IMR-90 (cell line): ENCODE measurements around the gene SLC4A7. TPM values are rescaled to one million over a fixed set of nuclear protein-coding genes. Genes with fewer than 3 reads are reported as not detected.

Experiments used
- ATAC-seq: fragments of 200-7000 bp; cut with Tn5 transposase; 2 replicates; pipeline ENCODE4 v1.9.1; 2020; ENCODE audit warnings: low read depth, mild to moderate bottlenecking, moderate library complexity
- BruUV-seq: library from RNA; stranded (reverse); fragments of 400-500 nt; replicated peaks from 2 replicates; lab custom pipeline; 2021; lab: Mats Ljungman, UMichigan
- CTCF ChIA-PET: fragments of 300-600 bp; formaldehyde crosslinking; extraction: SDS; loops from one replicate; lab custom pipeline; 2021; ENCODE audit warnings: antibody characterized with exemption; lab: Yijun Ruan, JAX
- POLR2A ChIA-PET: fragments of 300-600 bp; sonication (Branson Sonifier 250); formaldehyde crosslinking; loops from one replicate; lab custom pipeline; 2022; ENCODE audit warnings: antibody characterized with exemption; ENCODE audit not compliant: unreplicated experiment; lab: Charles Lee
- DNase-seq: peaks from one replicate; pipeline ENCODE4 v3.0.0; 2013
- H2AFZ ChIP-seq: replicated peaks from 2 replicates; pipeline ENCODE3; 2013; ENCODE audit warnings: low read length, mild to moderate bottlenecking; ENCODE audit not compliant: poor library complexity
- H2AK5ac ChIP-seq: 2 replicates; pipeline ENCODE4 v1.6.1; 2013; ENCODE audit warnings: low read depth, low read length, inconsistent platforms
- H2AK9ac ChIP-seq: replicated peaks from 2 replicates; pipeline ENCODE3; 2013; ENCODE audit warnings: mild to moderate bottlenecking, low read depth, low read length, moderate library complexity; ENCODE audit not compliant: poor library complexity
- H2BK120ac ChIP-seq: 2 replicates; pipeline ENCODE4 v1.6.1; 2013; ENCODE audit warnings: low read depth, low read length, inconsistent platforms
- H2BK15ac ChIP-seq: 3 replicates; pipeline ENCODE4 v1.6.1; 2013; ENCODE audit warnings: low read depth, low read length, inconsistent platforms
- H2BK20ac ChIP-seq: 2 replicates; pipeline ENCODE4 v1.6.1; 2013; ENCODE audit warnings: low read depth, mild to moderate bottlenecking, inconsistent platforms, low read length, moderate library complexity
- H2BK5ac ChIP-seq: 2 replicates; pipeline ENCODE4 v1.6.1; 2013; ENCODE audit warnings: mild to moderate bottlenecking, low read depth, low read length, inconsistent platforms; ENCODE audit not compliant: poor library complexity, severe bottlenecking
- H3K14ac ChIP-seq: replicated peaks from 2 replicates; pipeline ENCODE4 v1.6.1; 2013; ENCODE audit warnings: low read depth, low read length, inconsistent platforms
- H3K18ac ChIP-seq: 2 replicates; pipeline ENCODE4 v1.6.1; 2013; ENCODE audit warnings: low read depth, low read length, control low read depth
- H3K23ac ChIP-seq: 2 replicates; pipeline ENCODE4 v1.6.1; 2013; ENCODE audit warnings: low read depth, low read length, inconsistent platforms
- H3K27ac ChIP-seq: 2 replicates; pipeline ENCODE4 v1.5.1; 2013; ENCODE audit warnings: mild to moderate bottlenecking, control low read depth, low read length; ENCODE audit not compliant: insufficient read depth
- H3K27me3 ChIP-seq: 2 replicates; pipeline ENCODE4 v1.6.1; 2013; ENCODE audit warnings: low read length; ENCODE audit not compliant: control insufficient read depth, insufficient read depth
- H3K36me3 ChIP-seq: 2 replicates; pipeline ENCODE4 v1.6.1; 2013; ENCODE audit warnings: low read length, mixed read lengths; ENCODE audit not compliant: control insufficient read depth, insufficient read depth
- H3K4ac ChIP-seq: 2 replicates; pipeline ENCODE4 v1.6.1; 2013; ENCODE audit warnings: low read depth, low read length, inconsistent platforms
- H3K4me1 ChIP-seq: 2 replicates; pipeline ENCODE4 v1.6.1; 2013; ENCODE audit warnings: low read length, mixed read lengths; ENCODE audit not compliant: control insufficient read depth, insufficient read depth
- H3K4me2 ChIP-seq: 2 replicates; pipeline ENCODE4 v1.6.1; 2013; ENCODE audit warnings: low read depth, mild to moderate bottlenecking, control low read depth, low read length, moderate library complexity
- H3K4me3 ChIP-seq: 2 replicates; pipeline ENCODE4 v1.5.1; 2013; ENCODE audit warnings: low read depth, mild to moderate bottlenecking, control low read depth, low read length, moderate library complexity; ENCODE audit not compliant: insufficient read depth
- H3K56ac ChIP-seq: 2 replicates; pipeline ENCODE4 v1.6.1; 2013; ENCODE audit warnings: low read length, inconsistent platforms; ENCODE audit not compliant: insufficient read depth; ENCODE audit errors: extremely low read depth
- H3K79me1 ChIP-seq, 2 experiments: 2 replicates each; pipeline ENCODE4 v1.6.1; 2013; ENCODE audit warnings: low read length in 2 of 2, inconsistent platforms in 1 of 2, low read depth in 1 of 2
- H3K9ac ChIP-seq: 2 replicates; pipeline ENCODE4 v1.6.1; 2013; ENCODE audit warnings: low read depth, low read length, control low read depth
- H3K9me1 ChIP-seq: 2 replicates; pipeline ENCODE4 v1.6.1; 2013; ENCODE audit warnings: low read length, inconsistent platforms; ENCODE audit not compliant: insufficient read depth
- H3K9me3 ChIP-seq: 2 replicates; pipeline ENCODE4 v1.6.1; 2013; ENCODE audit warnings: low read length; ENCODE audit not compliant: control insufficient read depth, insufficient read depth
- H4K20me1 ChIP-seq: 2 replicates; pipeline ENCODE4 v1.6.1; 2013; ENCODE audit warnings: low read length, inconsistent platforms; ENCODE audit not compliant: insufficient read depth
- H4K5ac ChIP-seq: 2 replicates; pipeline ENCODE4 v1.6.1; 2013; ENCODE audit warnings: mild to moderate bottlenecking, low read depth, low read length, control low read depth
- H4K8ac ChIP-seq, 2 experiments: 2 replicates each; pipeline ENCODE4 v1.6.1; 2013; ENCODE audit warnings: low read depth in 2 of 2, low read length in 2 of 2, control low read depth in 1 of 2, inconsistent platforms in 1 of 2
- H4K91ac ChIP-seq: 2 replicates; pipeline ENCODE4 v1.6.1; 2013; ENCODE audit warnings: low read depth, low read length, inconsistent platforms; ENCODE audit not compliant: insufficient read depth
- BHLHE40 ChIP-seq: fragments of 150-350 bp; IDR thresholded peaks from 2 replicates; pipeline ENCODE4 v1.6.1; 2016; ENCODE audit warnings: mild to moderate bottlenecking, low read depth, low read length
- CEBPB ChIP-seq: IDR thresholded peaks from 2 replicates; pipeline ENCODE4 v1.6.1; 2012; ENCODE audit warnings: low read depth, low read length, improper control_type of control experiment
- CTCF ChIP-seq: conservative IDR thresholded peaks from 2 replicates; pipeline ENCODE4 v1.5.1; 2012; ENCODE audit warnings: mild to moderate bottlenecking, low read depth, low read length, improper control_type of control experiment
- ELK1 ChIP-seq: fragments of 150-350 bp; IDR thresholded peaks from 2 replicates; pipeline ENCODE4 v1.6.1; 2016; ENCODE audit warnings: low read depth, mild to moderate bottlenecking, low read length, moderate library complexity, borderline replicate concordance
- FOS ChIP-seq: fragments of 150-350 bp; IDR thresholded peaks from 2 replicates; pipeline ENCODE4 v1.6.1; 2016; ENCODE audit warnings: low read depth, low read length
- MAFK ChIP-seq: IDR thresholded peaks from 2 replicates; pipeline ENCODE4 v1.6.1; 2012; ENCODE audit warnings: low read depth, low read length, improper control_type of control experiment
- MXI1 ChIP-seq: IDR thresholded peaks from 2 replicates; pipeline ENCODE4 v1.6.1; 2012; ENCODE audit warnings: low read depth, mild to moderate bottlenecking, low read length, moderate library complexity, borderline replicate concordance
- NFE2L2 ChIP-seq: fragments of 150-350 bp; IDR thresholded peaks from 2 replicates; pipeline ENCODE4 v1.6.1; 2016; ENCODE audit warnings: low read depth, mild to moderate bottlenecking, low read length
- POLR2A ChIP-seq: IDR thresholded peaks from 2 replicates; pipeline ENCODE4 v1.6.1; 2012; ENCODE audit warnings: mild to moderate bottlenecking, low read depth, low read length
- RAD21 ChIP-seq: IDR thresholded peaks from 2 replicates; pipeline ENCODE4 v1.6.1; 2012; ENCODE audit warnings: low read length, improper control_type of control experiment
- RFX5 ChIP-seq: IDR thresholded peaks from 2 replicates; pipeline ENCODE4 v1.8.0; 2012; ENCODE audit warnings: low read depth, mild to moderate bottlenecking, low read length, moderate library complexity
- SMC3 ChIP-seq: fragments of 150-350 bp; IDR thresholded peaks from 2 replicates; pipeline ENCODE4 v1.6.1; 2016; ENCODE audit warnings: low read depth, mild to moderate bottlenecking, antibody characterized with exemption, low read length, moderate library complexity
- WGBS, 2 experiments: methylation state at CpG; one replicate each; pipeline versions ENCODE4 v1.1.5 to v1.1.7; 2013; ENCODE audit warnings: missing lambda C conversion rate in 2 of 2; ENCODE audit not compliant: insufficient read length in 1 of 2; ENCODE audit errors: extremely low coverage in 2 of 2; 5-methylcytosine and 5-hydroxymethylcytosine counted together
- dilution Hi-C: fragments of 300-500 bp; cut with HindIII; formaldehyde crosslinking; loops from one replicate; pipeline ENCODE4 v1.14.3; 2018; ENCODE audit warnings: low sequenced_read_pairs; ENCODE audit not compliant: unreplicated experiment
- in situ Hi-C: fragments of 300-500 bp; cut with MboI; formaldehyde crosslinking; loops from 3 replicates; pipeline ENCODE4 v1.14.3; 2019; ENCODE audit warnings: low sequenced_read_pairs, inconsistent platforms, mixed read lengths
- intact Hi-C: fragments of 100-400 bp; cut with micrococcal nuclease; formaldehyde crosslinking; loops from 2 replicates; pipeline ENCODE4 v1.10.0; 2022
- polyA plus RNA-seq, 3 experiments: library from polyadenylated mRNA; depleted of rRNA; stranded (reverse); fragments of >200 nt; gene quantifications; 2 replicates each; pipeline ENCODE4 v1.2.3, GENCODE V29; 2012; ENCODE audit warnings: low replicate concordance in 1 of 3
- total RNA-seq: library from RNA; depleted of rRNA; stranded (reverse); fragments of >200 nt; gene quantifications from 2 replicates; pipeline ENCODE4 v1.2.3, GENCODE V29; 2012

The SLC4A7 gene
- total and polyA plus RNA-seq, 2 of the 4 experiments (the other 2 are of a cell fraction): 17.7 to 50.4 TPM

- Histone ChIP-seq H3K14ac (no peak overlapping the region), H2BK20ac (no peak overlapping the region), H3K36me3 (peaks cover 9% of the 10 kb centered on the region; the same call in 1 of the 2 replicates), H3K27me3 (no peaks in the 10 kb centered on the region), H4K20me1 (peaks cover 62% of the 10 kb centered on the region), H2BK5ac (no peak overlapping the region), H3K4me2 (no peak overlapping the region), H2BK15ac (no peak overlapping the region), H4K5ac (no peak overlapping the region), H2AK9ac (no peak overlapping the region), H3K27ac (no peak overlapping the region), H3K4ac (no peak overlapping the region), H3K18ac (no peak overlapping the region), H3K23ac (no peak overlapping the region), H3K9me1 (0 out of 2 replicates have a peak, but pooled peaks cover 2% of the 10 kb centered on the region), H3K56ac (no peak overlapping the region), H4K91ac (no peak overlapping the region), H2AFZ (no peak overlapping the region), H3K79me1 (peaks cover 0 to 32% of the 10 kb centered on the region in 2 experiments; a peak in 3 of 4 replicates), H3K9me3 (no peaks in the 10 kb centered on the region), H3K9ac (no peak overlapping the region), H2AK5ac (no peak overlapping the region), H4K8ac (no peak overlapping the region), H2BK120ac (no peak overlapping the region), H3K4me1 (peaks cover 6% of the 10 kb centered on the region), H3K4me3 (no peak overlapping the region)
- CTCF ChIA-PET: interaction anchor here (0.6 to 1.2 kb wide), 4 partner anchors 11 to 213 kb away, joined by 3 read pairs; no protein-coding TSS in a partner anchor
- POLR2A ChIA-PET: no interaction called here
- intact Hi-C loops: no loop called here
- in situ Hi-C loops: no loop called here
- dilution Hi-C loops: no loop called here
- no TSS peak for BruUV-seq
- WGBS, 2 experiments: no CpG with 5 or more reads among the region's 5 CpGs
- TF ChIP-seq CEBPB (no peak), CTCF (no peak), POLR2A (no peak), BHLHE40 (no peak), MAFK (no peak), MXI1 (no peak), RAD21 (no peak), SMC3 (no peak), ELK1 (no peak), FOS (no peak), NFE2L2 (no peak), RFX5 (no peak)
- no peak for DNase-seq
- ATAC-seq: no peak
Observed at GRCh38 chr3:27468283-27468886, 15.8 kb downstream of the SLC4A7 start.
